Mononuclear cell (primary cell): ENCODE measurements around the gene DLG2. TPM values are rescaled to one million over a fixed set of nuclear protein-coding genes. Genes with fewer than 3 reads are reported as not detected.

ENCODE experiments used
- H3K27me3 ChIP-seq: 2 replicates; pipeline ENCODE4 v1.6.0; 2011; ENCODE audit warnings: low read length, control low read depth; ENCODE audit not compliant: insufficient read depth
- H3K4me1 ChIP-seq: 2 replicates; pipeline ENCODE4 v1.5.1; 2011; ENCODE audit warnings: mild to moderate bottlenecking, low read length, control low read depth; ENCODE audit not compliant: insufficient read depth
- H3K4me3 ChIP-seq: 2 replicates; pipeline ENCODE4 v1.5.1; 2011; ENCODE audit warnings: mild to moderate bottlenecking, low read length, moderate library complexity
- H3K9me3 ChIP-seq: 2 replicates; pipeline ENCODE4 v1.5.1; 2011; ENCODE audit warnings: low read depth, mild to moderate bottlenecking, control low read depth, low read length
- total RNA-seq: library from RNA; depleted of rRNA; stranded (reverse); fragments of >200 nt; gene quantifications from one replicate; pipeline ENCODE4 v1.2.3, GENCODE V29; 2012

The DLG2 gene
- total RNA-seq, 1 donor = 1.6 TPM

GRCh38 chr11:84468235-84468634 is 1158.9 kb downstream of the DLG2 start:
- no peaks in the 10 kb centered on the region for H3K4me1 ChIP-seq
- H3K27me3 ChIP-seq = no peaks in the 10 kb centered on the region
- H3K9me3 ChIP-seq = no peaks in the 10 kb centered on the region
- H3K4me3 ChIP-seq = no peak overlapping the region

GRCh38 chr11:84465040-84465439 is 1162.1 kb downstream of the DLG2 start:
- Histone ChIP-seq H3K4me3 (no peak overlapping the region), H3K27me3 (no peaks in the 10 kb centered on the region), H3K9me3 (no peaks in the 10 kb centered on the region), H3K4me1 (no peaks in the 10 kb centered on the region)

GRCh38 chr11:84455691-84456090 is 1171.5 kb downstream of the DLG2 start:
- Histone ChIP-seq H3K4me1 (no peaks in the 10 kb centered on the region), H3K4me3 (no peak overlapping the region), H3K9me3 (no peaks in the 10 kb centered on the region), H3K27me3 (no peaks in the 10 kb centered on the region)

GRCh38 chr11:84452211-84452610 is 1174.9 kb downstream of the DLG2 start:
- Histone ChIP-seq H3K9me3 (peaks cover 4% of the 10 kb centered on the region), H3K27me3 (no peaks in the 10 kb centered on the region), H3K4me1 (no peaks in the 10 kb centered on the region), H3K4me3 (no peak overlapping the region)

- Histone ChIP-seq H3K27me3 (no peaks in the 10 kb centered on the region), H3K4me3 (no peak overlapping the region), H3K4me1 (no peaks in the 10 kb centered on the region), H3K9me3 (no peaks in the 10 kb centered on the region)
Observed at GRCh38 chr11:84438565-84438964, 1188.6 kb downstream of the DLG2 start.

GRCh38 chr11:84437071-84437980 is 1189.8 kb downstream of the DLG2 start:
- no peaks in the 10 kb centered on the region for H3K9me3 ChIP-seq
- no peak overlapping the region for H3K4me3 ChIP-seq
- H3K4me1 ChIP-seq = no peaks in the 10 kb centered on the region
- H3K27me3 ChIP-seq = no peaks in the 10 kb centered on the region

- H3K27me3 ChIP-seq = no peaks in the 10 kb centered on the region
- H3K4me3 ChIP-seq = no peak overlapping the region
- no peaks in the 10 kb centered on the region for H3K9me3 ChIP-seq
- H3K4me1 ChIP-seq = no peaks in the 10 kb centered on the region
Observed at GRCh38 chr11:84430661-84431060, 1196.5 kb downstream of the DLG2 start.

GRCh38 chr11:84425673-84426072 is 1201.5 kb downstream of the DLG2 start:
- H3K27me3 ChIP-seq = no peaks in the 10 kb centered on the region

GRCh38 chr11:84420271-84420670 is 1206.9 kb downstream of the DLG2 start:
- H3K4me3 ChIP-seq = no peak overlapping the region
- no peaks in the 10 kb centered on the region for H3K27me3 ChIP-seq
- H3K9me3 ChIP-seq = no peaks in the 10 kb centered on the region
- no peaks in the 10 kb centered on the region for H3K4me1 ChIP-seq

More at GRCh38 chr11:84425673-84426072, 1201.5 kb downstream of the DLG2 start:
- no peaks in the 10 kb centered on the region for H3K4me1 ChIP-seq
- no peaks in the 10 kb centered on the region for H3K9me3 ChIP-seq
- no peak overlapping the region for H3K4me3 ChIP-seq

GRCh38 chr11:84419616-84420015 is 1207.5 kb downstream of the DLG2 start:
- no peaks in the 10 kb centered on the region for H3K27me3 ChIP-seq
- H3K4me1 ChIP-seq = no peaks in the 10 kb centered on the region
- no peaks in the 10 kb centered on the region for H3K9me3 ChIP-seq
- no peak overlapping the region for H3K4me3 ChIP-seq

GRCh38 chr11:84414920-84415319 is 1212.2 kb downstream of the DLG2 start:
- no peaks in the 10 kb centered on the region for H3K4me1 ChIP-seq
- H3K27me3 ChIP-seq = no peaks in the 10 kb centered on the region
- H3K4me3 ChIP-seq = no peak overlapping the region
- H3K9me3 ChIP-seq = no peaks in the 10 kb centered on the region

GRCh38 chr11:84413549-84413948 is 1213.6 kb downstream of the DLG2 start:
- Histone ChIP-seq H3K27me3 (no peaks in the 10 kb centered on the region), H3K4me1 (no peaks in the 10 kb centered on the region), H3K4me3 (no peak overlapping the region), H3K9me3 (no peaks in the 10 kb centered on the region)

- H3K27me3 ChIP-seq = no peaks in the 10 kb centered on the region
- H3K4me3 ChIP-seq = no peak overlapping the region
- H3K9me3 ChIP-seq = no peaks in the 10 kb centered on the region
- H3K4me1 ChIP-seq = no peaks in the 10 kb centered on the region
Observed at GRCh38 chr11:84412862-84413261, 1214.3 kb downstream of the DLG2 start.

- H3K4me1 ChIP-seq = no peaks in the 10 kb centered on the region
- no peaks in the 10 kb centered on the region for H3K9me3 ChIP-seq
- H3K27me3 ChIP-seq = no peaks in the 10 kb centered on the region
- H3K4me3 ChIP-seq = no peak overlapping the region
Observed at GRCh38 chr11:84408946-84409411, 1218.2 kb downstream of the DLG2 start.

- Histone ChIP-seq H3K9me3 (no peaks in the 10 kb centered on the region), H3K4me1 (no peaks in the 10 kb centered on the region), H3K27me3 (no peaks in the 10 kb centered on the region), H3K4me3 (no peak overlapping the region)
Observed at GRCh38 chr11:84407091-84407490, 1220.1 kb downstream of the DLG2 start.
